ENCODE results near the gene SLC50A1.

SLC50A1 gene, protein sequence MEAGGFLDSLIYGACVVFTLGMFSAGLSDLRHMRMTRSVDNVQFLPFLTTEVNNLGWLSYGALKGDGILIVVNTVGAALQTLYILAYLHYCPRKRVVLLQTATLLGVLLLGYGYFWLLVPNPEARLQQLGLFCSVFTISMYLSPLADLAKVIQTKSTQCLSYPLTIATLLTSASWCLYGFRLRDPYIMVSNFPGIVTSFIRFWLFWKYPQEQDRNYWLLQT

DNA sequence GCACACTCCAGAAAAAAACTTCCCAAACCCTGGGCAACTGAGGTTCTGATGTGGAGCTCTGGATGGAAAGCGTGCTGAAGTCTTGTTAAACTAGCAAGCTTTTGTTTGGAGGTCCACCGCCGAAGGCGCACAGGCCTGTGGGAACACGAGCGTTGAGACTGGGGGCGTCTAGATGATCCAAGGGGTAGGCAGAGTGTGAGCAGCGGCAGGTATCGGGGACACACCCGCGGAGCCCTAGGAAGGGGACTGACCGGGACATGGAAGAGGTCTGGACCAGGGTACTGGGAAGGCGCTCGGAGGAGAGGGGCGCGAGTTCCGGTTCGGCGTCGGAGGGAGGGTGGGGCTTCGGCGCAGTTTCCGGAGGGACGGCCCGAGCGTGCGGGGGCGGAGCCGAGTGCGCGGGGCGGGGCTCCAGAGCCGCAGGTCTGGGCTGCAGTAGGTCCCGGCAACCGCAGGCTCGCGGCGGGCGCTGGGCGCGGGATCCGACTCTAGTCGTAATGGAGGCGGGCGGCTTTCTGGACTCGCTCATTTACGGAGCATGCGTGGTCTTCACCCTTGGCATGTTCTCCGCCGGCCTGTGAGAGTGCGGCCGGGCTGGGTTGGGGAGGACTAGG lies at the start of gene SLC50A1:
Gene SLC50A1, plus strand, starts transcription at position 438 of the 614 bp plus-strand sequence. Its CDS starts 60 bp downstream, at position 498.
- DNase-seq (ENCODE audit: low read depth in 2 of 3, low spot score in 1 of 3) = peak; percentile 88 to 95 (median 90)

DNA sequence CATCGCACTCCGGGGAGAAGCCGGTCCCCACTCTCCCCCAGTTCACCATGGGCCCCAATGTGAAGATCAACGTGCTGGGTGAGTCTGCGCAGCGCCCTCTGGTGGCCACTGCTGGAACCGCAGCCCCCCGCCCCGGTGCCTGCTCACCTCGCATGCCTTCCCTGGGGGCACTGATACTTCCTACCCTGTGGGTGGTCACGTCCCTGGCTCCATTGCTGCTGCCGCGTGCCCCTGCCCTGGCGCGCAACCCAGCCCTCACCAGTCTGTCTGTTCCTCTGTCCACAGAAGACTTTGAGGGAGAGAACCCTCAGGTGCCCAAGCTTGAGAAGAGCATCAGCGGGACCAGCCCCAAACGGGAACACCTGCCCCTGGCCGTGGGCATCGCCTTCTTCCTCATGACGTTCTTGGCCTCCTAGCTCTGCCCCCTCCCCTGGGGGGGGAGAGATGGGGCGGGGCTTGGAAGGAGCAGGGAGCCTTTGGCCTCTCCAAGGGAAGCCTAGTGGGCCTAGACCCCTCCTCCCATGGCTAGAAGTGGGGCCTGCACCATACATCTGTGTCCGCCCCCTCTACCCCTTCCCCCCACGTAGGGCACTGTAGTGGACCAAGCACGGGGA lies 49.4 kb upstream of the SLC50A1 start:
- DNase-seq (ENCODE audit: low read depth in 2 of 3, low spot score in 1 of 3) = peak in 2 of 3 donors; percentile 77 to 90

DNA sequence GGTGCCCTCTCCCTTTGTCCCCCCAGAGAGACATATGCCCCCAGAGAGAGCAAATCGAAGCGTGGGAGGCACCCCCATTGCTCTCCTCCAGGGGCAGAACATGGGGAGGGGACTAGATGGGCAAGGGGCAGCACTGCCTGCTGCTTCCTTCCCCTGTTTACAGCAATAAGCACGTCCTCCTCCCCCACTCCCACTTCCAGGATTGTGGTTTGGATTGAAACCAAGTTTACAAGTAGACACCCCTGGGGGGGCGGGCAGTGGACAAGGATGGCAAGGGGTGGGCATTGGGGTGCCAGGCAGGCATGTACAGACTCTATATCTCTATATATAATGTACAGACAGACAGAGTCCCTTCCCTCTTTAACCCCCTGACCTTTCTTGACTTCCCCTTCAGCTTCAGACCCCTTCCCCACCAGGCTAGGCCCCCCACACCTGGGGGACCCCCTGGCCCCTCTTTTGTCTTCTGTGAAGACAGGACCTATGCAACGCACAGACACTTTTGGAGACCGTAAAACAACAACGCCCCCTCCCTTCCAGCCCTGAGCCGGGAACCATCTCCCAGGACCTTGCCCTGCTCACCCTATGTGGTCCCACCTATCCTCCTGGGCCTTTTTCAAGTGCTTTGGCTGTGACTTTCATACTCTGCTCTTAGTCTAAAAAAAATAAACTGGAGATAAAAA lies 48.7 kb upstream of the SLC50A1 start:
- DNase-seq (ENCODE audit: low read depth in 2 of 3, low spot score in 1 of 3) = no peak

DNA sequence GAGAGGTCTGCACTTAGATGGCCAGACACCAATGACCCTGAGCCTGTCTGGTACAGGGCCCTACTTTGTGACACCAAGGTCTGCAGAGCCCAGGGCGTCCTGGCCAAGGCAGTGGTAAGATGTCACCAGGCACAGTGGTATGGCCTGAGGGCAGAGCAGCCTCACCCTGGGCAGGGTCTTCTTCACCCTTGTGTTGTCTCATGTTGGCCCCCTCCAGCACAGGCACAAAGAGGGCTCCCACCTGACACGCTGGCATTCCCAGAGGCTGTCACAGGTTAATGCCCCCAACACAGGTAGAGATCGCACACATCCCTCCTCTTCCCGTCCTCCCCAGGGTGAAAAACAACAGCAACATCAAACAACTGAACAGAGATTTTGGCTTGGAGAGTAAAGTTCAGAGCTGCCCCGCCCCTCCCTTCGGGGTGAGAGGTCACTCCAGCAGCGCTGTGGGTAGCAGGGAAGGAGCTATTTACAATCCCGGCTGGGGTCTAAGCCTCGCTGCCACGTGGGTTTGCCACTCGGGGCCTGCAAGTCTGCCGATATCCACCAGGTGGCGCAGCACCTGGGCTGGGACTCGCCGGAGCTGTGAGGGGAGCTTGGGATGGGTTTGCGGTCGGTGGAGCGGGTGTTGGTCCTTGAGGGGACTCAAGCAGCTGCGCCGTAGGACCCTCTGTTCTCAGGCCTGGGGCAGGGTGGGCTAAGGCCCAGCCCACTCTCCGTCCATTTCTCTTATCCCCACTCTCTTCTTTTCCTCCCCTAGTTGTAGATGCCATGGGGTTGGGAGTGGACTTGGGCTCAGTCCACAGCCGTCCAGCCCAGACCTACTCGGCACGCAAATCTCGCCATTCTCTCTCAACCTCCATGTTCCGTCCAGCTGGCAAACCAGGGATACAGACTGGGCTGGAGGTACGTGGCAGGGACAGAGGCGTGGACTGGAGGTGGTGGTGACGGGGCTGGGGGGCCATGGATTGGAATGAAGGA lies 44.3 kb upstream of the SLC50A1 start:
- DNase-seq (ENCODE audit: low read depth in 2 of 3, low spot score in 1 of 3) = peak; percentile 74 to 88 (median 77)

DNA sequence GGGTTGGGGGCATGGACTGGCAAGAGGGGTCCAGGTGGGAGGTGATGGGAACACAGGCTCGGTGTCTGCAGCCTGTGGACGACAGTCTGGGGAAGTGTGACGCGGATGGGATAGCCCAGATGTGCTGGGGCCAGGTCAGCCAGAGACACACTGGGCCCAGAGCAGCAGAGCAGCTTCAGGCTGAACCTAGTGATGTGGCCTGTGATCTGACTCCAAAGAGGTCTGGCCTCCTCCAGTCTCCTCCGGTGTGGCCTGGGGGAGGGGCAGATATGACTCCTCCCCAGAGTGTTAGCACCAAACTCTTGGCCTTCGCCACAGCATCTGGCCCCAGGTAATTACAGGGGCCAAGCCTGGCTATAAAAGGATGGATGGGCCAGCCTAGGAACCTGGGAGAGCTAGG lies 43.5 kb upstream of the SLC50A1 start:
- no peak for DNase-seq (ENCODE audit: low read depth in 2 of 3, low spot score in 1 of 3)

DNA sequence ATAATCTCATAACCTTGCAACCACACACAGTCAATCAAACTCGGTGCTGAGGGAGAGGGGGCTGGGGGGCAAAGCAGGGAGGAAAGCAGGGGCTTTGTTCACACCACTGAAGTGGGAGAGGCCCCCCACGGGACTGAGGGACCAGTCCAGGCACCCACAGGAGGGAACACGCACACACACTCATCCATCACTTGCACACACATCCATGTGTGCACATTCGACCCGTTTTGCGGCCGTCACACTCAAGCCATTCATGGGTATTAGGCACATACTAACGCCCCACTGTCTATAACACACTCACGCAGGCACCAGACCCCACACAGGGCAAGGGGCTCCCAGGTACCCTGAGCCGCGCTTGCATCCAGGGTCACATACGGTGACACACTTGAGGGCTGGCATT lies 43.0 kb upstream of the SLC50A1 start:
- no peak for DNase-seq (ENCODE audit: low read depth in 2 of 3, low spot score in 1 of 3)

DNA sequence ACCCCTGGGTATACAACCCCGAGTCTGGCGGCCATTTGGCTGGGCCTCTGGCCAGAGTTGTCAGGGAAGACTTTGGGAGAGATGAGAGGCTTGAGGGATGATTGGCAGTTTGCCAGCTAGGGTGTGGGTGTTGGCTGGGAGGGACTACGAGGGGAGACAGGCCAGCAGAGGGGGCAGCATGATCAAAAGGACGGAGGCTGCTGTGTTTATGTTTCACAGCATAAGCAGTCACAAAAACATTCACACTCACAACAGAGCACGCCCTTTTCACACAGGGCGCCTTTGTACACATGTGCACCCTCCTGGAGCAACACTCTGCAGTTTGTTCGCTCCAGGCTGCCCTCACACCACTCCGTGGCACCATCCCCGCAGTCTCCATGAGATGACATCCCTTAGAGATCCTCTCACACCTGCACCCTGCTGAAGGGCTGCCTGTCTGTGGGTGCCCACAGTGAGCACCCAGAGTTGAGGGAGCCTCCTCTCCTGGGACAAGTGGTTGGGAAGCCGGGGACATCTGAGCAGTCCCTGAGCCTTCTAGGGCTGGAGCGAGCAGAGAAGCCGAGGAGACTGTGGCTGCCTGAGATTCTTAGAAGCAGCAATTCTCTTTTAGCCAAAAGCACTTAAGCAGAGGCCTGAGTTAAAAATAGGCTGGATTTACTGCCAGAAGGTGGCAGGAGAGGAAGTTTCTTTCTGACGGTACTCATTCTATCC lies 41.6 kb upstream of the SLC50A1 start:
- DNase-seq (ENCODE audit: low read depth in 2 of 3, low spot score in 1 of 3) = no peak

DNA sequence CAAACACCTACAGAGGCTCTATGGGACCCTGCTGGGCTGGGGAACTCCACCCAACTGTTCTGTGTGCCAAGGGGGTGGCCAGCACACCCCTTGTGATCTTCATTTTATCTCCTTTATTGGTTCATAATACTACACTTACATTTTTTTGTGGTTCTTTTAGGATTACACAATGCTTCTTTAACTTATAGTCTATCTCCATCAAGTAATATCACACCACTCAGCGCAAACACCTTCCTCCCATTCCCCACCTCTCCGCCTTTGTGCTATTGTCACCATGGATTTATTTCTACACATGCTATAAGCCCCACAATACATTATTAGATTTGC lies 41.1 kb upstream of the SLC50A1 start:
- DNase-seq (ENCODE audit: low read depth in 2 of 3, low spot score in 1 of 3) = no peak

DNA sequence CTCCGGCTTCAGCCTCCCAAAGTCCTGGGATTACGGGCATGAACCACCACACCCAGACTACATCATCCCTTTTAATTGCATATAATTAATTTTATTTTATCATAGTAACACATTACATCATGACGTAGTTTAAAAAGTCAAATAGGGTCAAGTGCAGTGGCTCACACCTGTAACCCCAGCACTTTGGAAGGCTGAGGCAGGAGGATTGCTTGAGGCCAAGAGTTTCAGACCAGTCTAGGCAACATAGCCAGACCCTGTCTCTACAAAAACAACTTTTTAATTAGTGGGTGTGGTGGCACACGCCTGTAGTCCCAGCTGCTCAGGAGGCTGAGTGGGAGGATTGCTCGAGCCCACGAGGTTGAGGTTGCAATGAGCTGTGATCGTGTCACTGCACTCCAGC lies 36.3 kb upstream of the SLC50A1 start:
- no peak for DNase-seq (ENCODE audit: low read depth in 2 of 3, low spot score in 1 of 3)

DNA sequence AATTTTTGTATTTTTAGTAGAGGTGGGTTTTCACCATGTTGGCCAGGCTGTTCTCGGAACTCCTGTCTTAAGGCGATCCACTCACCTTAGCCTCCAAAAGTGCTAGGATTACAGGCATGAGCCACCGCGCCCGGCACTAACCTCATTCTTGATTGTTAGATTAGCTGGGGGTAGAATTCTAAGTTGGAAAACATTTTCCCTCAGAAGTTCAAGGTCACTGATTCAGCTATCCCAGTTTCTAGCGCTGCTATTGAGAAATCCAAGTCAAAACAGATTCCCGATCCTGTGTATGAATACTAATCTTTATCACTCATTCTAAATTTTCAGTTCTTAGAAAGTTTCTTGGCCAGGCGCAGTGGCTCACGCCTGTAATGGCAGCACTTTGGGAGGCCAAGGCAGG lies 32.3 kb upstream of the SLC50A1 start:
- no peak for DNase-seq (ENCODE audit: low read depth in 2 of 3, low spot score in 1 of 3)

DNA sequence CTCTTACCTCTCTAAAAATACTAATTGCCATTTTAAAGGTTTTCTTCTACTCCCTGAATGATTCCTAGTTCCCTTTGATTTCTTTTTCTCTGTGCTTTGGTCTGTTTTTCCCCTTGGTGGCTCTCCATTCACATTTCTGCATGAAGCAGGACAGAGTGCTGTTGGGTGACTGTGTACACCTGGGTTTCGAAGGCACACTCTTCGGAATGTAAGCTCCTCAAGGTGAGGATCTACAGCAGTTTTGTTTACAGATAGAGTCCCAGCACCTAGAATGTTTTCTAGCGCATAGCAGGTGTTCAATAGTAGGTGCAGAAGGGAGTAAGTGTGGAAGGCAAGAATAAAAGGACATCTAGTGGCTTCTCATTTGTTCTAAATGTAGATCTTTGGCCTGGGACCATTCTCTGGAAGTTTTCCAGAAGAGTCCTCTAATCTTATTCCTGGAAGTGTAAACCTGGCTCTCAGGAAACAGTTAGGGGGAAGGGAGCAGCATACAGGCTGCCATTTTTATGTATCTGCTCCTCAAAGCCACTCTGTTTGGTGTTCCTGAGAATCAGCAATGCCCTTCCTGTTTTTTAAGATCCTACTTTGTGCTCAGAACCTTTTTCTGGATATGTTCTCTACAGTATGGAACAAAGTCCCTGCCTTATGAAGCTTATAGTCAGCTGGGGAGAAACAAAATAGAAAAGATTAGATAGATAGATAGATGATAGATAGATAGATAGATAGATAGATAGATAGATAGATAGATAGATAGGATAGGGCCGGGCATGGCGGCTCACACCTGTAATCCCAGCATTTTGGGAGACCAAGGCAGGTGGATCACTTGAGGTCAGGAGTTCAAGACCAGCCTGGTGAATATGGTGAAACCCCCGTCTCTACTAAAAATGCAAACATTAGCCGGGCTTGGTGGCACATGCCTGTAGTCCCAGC lies 30.8 kb upstream of the SLC50A1 start:
- DNase-seq (ENCODE audit: low read depth in 2 of 3, low spot score in 1 of 3) = no peak

DNA sequence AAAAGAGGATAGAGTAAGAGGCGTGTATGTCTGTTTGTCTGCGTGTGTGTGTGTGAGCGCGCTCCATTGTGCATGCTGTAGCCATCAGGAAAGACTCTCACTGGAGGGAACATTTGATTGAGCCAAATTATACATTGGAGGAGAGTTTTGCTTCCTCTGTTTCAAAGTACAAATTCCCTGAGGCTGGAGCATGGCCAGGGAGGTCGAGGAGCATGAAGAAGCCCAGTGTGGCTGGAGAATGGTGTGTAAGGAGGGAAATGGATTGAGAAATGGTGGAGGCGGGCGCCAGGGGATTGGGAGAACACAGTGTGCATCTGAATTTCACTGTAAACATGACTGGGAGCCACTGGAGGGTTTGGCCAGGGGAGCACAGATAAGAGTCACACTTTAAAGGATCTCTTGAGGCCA lies 30.0 kb upstream of the SLC50A1 start:
- no peak for DNase-seq (ENCODE audit: low read depth in 2 of 3, low spot score in 1 of 3)

DNA sequence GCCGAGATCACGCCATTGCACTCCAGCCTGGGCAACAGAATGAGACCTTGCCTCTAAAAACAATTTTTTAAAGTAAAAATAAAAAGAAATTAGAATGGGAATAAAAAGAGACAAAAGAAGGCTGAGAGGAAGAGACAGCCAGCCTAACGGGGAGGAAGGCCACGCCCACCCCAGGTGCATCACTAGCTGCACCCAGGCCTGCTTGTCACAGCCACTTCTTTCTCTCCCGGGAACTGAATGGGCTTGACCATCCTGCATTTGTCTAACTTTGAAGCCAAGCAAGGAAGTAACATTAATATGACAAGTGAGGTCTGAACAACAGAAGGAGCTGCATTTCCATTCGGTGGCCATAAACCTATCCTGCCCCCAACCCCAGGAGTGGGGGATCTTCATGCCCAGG lies 28.8 kb upstream of the SLC50A1 start:
- DNase-seq (ENCODE audit: low read depth in 2 of 3, low spot score in 1 of 3) = no peak

DNA sequence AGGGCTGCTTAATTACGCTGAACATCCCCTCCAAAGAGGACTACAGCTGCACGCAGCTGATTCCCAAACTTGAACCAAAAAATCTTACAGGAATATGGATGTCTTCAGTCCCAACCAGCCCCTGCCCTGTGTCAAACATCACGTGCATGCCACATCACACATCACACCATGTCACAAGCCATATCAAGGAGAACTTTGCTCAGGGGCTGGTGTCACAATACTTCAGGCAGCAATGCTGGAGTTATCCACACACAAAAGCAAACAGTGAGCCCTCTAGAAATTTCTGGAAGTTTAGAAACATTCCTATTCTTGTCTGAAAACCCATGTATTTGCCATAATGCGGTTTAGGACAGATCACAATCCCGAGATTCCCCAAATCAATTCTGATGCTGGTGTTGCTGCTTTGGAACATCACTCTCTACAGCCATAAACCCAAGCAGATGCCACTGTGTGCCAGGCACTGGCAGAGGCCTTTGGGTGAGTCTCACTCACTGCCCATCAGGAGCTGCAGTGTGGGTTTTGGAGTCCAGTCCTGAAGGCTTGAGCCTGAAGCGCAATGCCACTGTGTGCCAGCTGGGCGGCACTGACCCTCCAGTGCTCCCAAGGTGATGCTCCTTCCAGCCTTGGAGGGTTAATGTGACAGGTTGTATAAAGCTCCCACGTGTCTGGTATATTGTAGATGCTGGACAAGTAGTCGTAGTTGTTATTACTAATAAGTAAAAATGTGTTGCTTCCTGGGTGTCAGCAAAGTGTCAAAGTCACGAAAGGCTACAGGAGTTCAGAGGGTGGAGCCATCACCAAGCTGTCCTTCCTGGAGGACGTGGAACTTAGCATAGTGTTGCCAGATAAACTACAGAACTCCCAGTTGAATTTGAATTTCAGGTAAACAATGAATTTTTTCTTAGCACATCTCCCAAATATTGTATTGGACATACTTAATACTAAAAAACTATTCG lies 28.1 kb upstream of the SLC50A1 start:
- no peak for DNase-seq (ENCODE audit: low read depth in 2 of 3, low spot score in 1 of 3)

DNA sequence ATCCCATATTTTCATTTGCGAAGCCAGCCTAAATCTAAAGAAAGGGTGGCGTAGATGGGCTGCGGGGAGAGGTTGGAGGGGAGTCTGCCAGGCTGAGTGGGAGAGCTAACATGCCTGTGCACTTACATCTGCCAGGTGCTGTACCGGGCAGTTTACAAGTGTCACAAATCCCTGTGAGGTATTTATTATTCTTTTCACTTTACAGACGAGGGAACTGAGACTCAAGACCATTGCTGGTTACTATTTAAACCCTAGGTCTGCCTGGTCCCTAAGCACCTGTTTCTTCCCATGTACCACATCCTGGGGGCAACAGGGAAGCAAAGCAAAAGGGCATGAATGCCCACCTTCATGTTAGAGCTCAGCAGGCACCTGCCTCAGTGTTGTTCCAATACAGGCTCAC lies 27.4 kb upstream of the SLC50A1 start:
- DNase-seq (ENCODE audit: low read depth in 2 of 3, low spot score in 1 of 3) = no peak

DNA sequence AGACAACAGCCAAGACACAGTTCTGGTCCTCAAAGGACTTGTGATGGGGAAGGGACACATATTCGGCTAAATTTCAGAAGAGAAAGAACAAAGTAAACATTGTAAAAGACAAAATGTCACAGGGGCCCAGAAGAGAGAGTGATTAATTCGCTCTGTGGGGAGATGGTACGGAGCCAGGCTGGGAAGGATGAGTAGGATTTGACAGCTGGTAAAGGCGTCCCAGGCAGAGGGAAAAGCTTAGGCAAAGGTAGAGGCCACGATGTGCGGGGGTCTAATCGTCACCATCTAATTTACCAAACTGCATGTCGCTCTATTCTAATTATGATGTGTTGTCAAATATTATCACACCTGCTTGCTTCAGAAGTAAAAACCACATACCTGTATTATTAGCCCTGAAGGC lies 25.3 kb upstream of the SLC50A1 start:
- no peak for DNase-seq (ENCODE audit: low read depth in 2 of 3, low spot score in 1 of 3)

DNA sequence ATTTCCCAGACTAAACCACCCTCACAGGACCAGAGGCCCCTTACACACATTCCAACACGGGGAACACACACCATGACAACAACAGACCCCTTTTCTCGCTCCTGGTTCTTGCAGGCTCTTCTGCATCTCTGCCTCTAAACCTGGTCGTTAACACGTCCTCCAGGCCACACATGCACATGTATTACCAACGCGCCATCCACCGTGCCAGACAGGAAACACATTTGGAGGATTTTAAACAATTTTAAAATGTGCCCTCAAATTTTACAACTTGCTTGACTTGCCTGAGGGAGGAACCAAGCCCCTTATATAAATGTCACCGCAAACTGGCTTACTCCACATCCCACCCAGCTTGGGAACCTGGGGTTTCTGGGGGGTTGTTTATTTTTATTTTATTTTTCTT lies 24.8 kb upstream of the SLC50A1 start:
- DNase-seq (ENCODE audit: low read depth in 2 of 3, low spot score in 1 of 3) = no peak

DNA sequence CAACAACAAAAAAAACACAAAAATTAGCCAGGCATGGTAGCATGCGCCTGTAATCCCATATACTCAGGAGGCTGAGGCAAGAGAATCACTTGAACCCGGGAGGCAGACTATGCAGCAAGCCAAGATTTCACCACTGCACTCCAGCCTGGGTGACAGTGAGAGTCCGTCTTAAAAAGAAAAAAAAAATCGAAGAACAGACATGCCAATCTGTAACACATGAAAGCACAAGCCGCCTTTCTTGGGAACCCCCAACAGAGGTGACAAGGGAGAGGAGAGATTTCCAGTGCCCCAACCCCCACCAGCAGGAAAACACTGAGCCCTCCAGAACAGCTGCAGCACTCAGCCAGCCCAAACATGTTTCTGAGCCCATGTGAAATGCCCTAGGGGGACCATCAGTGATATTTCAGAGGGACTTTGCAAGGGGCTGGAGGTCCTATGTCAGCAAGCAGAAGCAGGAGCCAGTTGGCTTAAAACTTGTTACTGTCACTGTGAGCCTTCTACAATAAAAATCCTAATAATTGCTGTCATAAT lies 22.1 kb upstream of the SLC50A1 start:
- no peak for DNase-seq (ENCODE audit: low read depth in 2 of 3, low spot score in 1 of 3)

Data from stimulated activated CD4-positive, alpha-beta T cell treated with anti-CD3 and anti-CD28 coated beads, Interleukin-12 subunit alpha, Interleukin-12 subunit beta, amount 100 ng/mL, for 48 hours (primary cell).